CD14-positive monocyte (primary cell): Measurements from ENCODE around the gene GOLM1. TPM values are rescaled to one million over a fixed set of nuclear protein-coding genes. Genes with fewer than 3 reads are reported as not detected.
"Not testable (repeated sequence)": the region's sequence is repeated elsewhere in the genome, so short reads cannot be mapped to it uniquely, and the experiment has no call there.

Experiments
- DNase-seq, 3 donors: peaks; one replicate each; pipeline ENCODE4 v3.0.0-alpha.2; 2011 to 2022
- H2AFZ ChIP-seq: 2 replicates; pipeline ENCODE4 v1.6.0; 2012; ENCODE audit warnings: mild to moderate bottlenecking, low read depth, low read length, inconsistent platforms; ENCODE audit not compliant: insufficient read depth, poor library complexity, severe bottlenecking
- H3K27ac ChIP-seq, 2 donors: 1 replicate in 1 of 2; 2 replicates in 1 of 2; pipeline ENCODE4 v1.5.1; 2012 to 2013; ENCODE audit warnings: low read length in 2 of 2, control low read depth in 1 of 2, inconsistent platforms in 1 of 2, low read depth in 1 of 2, mild to moderate bottlenecking in 1 of 2
- H3K27me3 ChIP-seq, 2 donors: one replicate each; pipeline versions ENCODE4 v1.6.0 to v1.6.1; 2011 to 2013; ENCODE audit warnings: low read length in 2 of 2; ENCODE audit not compliant: control insufficient read depth in 2 of 2, insufficient read depth in 2 of 2
- H3K36me3 ChIP-seq, 2 donors: replicated peaks in 1 of 2; 1 replicate in 1 of 2; 2 replicates in 1 of 2; pipeline versions ENCODE4 v1.5.1 to v1.6.1; 2012 to 2013; ENCODE audit warnings: low read length in 2 of 2, control low read depth in 1 of 2, inconsistent platforms in 1 of 2, mild to moderate bottlenecking in 1 of 2; ENCODE audit not compliant: insufficient read depth in 2 of 2, control insufficient read depth in 1 of 2
- H3K4me1 ChIP-seq, 2 donors: 1 replicate in 1 of 2; 2 replicates in 1 of 2; pipeline versions ENCODE4 v1.5.1 to v1.6.1; 2012 to 2013; ENCODE audit warnings: low read length in 2 of 2, control low read depth in 1 of 2, inconsistent platforms in 1 of 2, mild to moderate bottlenecking in 1 of 2, moderate library complexity in 1 of 2; ENCODE audit not compliant: insufficient read depth in 2 of 2, control insufficient read depth in 1 of 2
- H3K4me2 ChIP-seq: replicated peaks from 2 replicates; pipeline ENCODE3; 2012; ENCODE audit warnings: low read length, moderate library complexity, mild to moderate bottlenecking; ENCODE audit not compliant: poor library complexity, severe bottlenecking; ENCODE audit errors: extremely low read depth
- H3K4me3 ChIP-seq, 3 experiments: fragments of 200-600 bp in 1 of 3; sonication (generic) in 1 of 3; replicated peaks in 1 of 3; 1 replicate in 2 of 3; 2 replicates in 1 of 3; pipeline ENCODE4 v1.5.1; 2011 to 2013; ENCODE audit warnings: low read length in 3 of 3, mild to moderate bottlenecking in 3 of 3, control low read depth in 2 of 3, low read depth in 2 of 3, inconsistent platforms in 1 of 3, moderate library complexity in 1 of 3
- H3K79me2 ChIP-seq: 2 replicates; pipeline ENCODE4 v1.6.0; 2012; ENCODE audit warnings: mild to moderate bottlenecking, control low read depth, inconsistent platforms, low read length, moderate library complexity; ENCODE audit not compliant: insufficient read depth
- H3K9ac ChIP-seq: 2 replicates; pipeline ENCODE4 v1.6.0; 2017; ENCODE audit warnings: low read length, mild to moderate bottlenecking; ENCODE audit not compliant: insufficient read depth, poor library complexity, severe bottlenecking
- H3K9me3 ChIP-seq, 2 donors: replicated peaks in 1 of 2; 1 replicate in 1 of 2; 2 replicates in 1 of 2; pipeline versions ENCODE4 v1.5.1 to v1.6.1; 2012 to 2013; ENCODE audit warnings: low read length in 2 of 2, control low read depth in 1 of 2; ENCODE audit not compliant: control insufficient read depth in 1 of 2, insufficient read depth in 1 of 2
- H4K20me1 ChIP-seq: 2 replicates; pipeline ENCODE4 v1.6.0; 2012; ENCODE audit warnings: mild to moderate bottlenecking, low read length, control low read depth, moderate library complexity; ENCODE audit not compliant: insufficient read depth
- H3K27ac Mint-ChIP-seq, 7 donors: one replicate each; pipeline ENCODE4 v1.8.0; 2020; ENCODE audit warnings: mild to moderate bottlenecking in 7 of 7, mixed read lengths in 7 of 7, moderate library complexity in 6 of 7, inconsistent platforms in 2 of 7
- H3K27me3 Mint-ChIP-seq, 3 donors: one replicate each; pipeline ENCODE4 v1.8.0; 2021 to 2022; ENCODE audit warnings: low read depth in 3 of 3, mild to moderate bottlenecking in 3 of 3, mixed read lengths in 3 of 3, moderate library complexity in 3 of 3, inconsistent platforms in 1 of 3
- H3K36me3 Mint-ChIP-seq, 2 donors: one replicate each; pipeline ENCODE4 v1.8.0; 2020; ENCODE audit warnings: mixed read lengths in 2 of 2, inconsistent platforms in 1 of 2, mild to moderate bottlenecking in 1 of 2
- H3K4me1 Mint-ChIP-seq: one replicate; pipeline ENCODE4 v1.8.0; 2020; ENCODE audit warnings: mild to moderate bottlenecking, mixed read lengths
- H3K4me3 Mint-ChIP-seq, 2 donors: one replicate each; pipeline ENCODE4 v1.8.0; 2020; ENCODE audit warnings: mild to moderate bottlenecking in 2 of 2, mixed read lengths in 2 of 2, moderate library complexity in 1 of 2
- H3K9me3 Mint-ChIP-seq, 7 donors: one replicate each; pipeline ENCODE4 v1.8.0; 2020 to 2022; ENCODE audit warnings: mixed read lengths in 7 of 7, mild to moderate bottlenecking in 6 of 7, moderate library complexity in 6 of 7, inconsistent platforms in 2 of 7
- WGBS: methylation state at CpG from one replicate; pipeline ENCODE4 v1.1.5; 2013; ENCODE audit warnings: missing lambda C conversion rate; ENCODE audit not compliant: insufficient coverage; 5-methylcytosine and 5-hydroxymethylcytosine counted together
- intact Hi-C, 2 donors: fragments of 100-400 bp; cut with micrococcal nuclease; formaldehyde crosslinking; loops; one replicate each; pipeline versions ENCODE4 v1.15.0 to v1.15.1; 2023
- polyA plus RNA-seq, 3 donors: library from polyadenylated mRNA; depleted of rRNA in 1 of 3; unstranded in 2 of 3; stranded (reverse) in 1 of 3; fragments of 300-500 nt in 2 of 3; fragments of >200 nt in 1 of 3; fragmentation: Illumina TruSeq in 2 of 3; gene quantifications; 1 replicate in 2 of 3; 2 replicates in 1 of 3; pipeline ENCODE4 v1.2.3, GENCODE V29; 2012 to 2021
- TF ChIP-seq, protein P1 (sequence below): fragments of 200-600 bp; IDR thresholded peaks from one replicate; pipeline ENCODE4 v1.8.0; 2022; ENCODE audit warnings: antibody characterized with exemption, mild to moderate bottlenecking

GOLM1 gene
- polyA plus RNA-seq, 3 donors: 10.4 to 27.5 (median 12.9) TPM

DNA sequence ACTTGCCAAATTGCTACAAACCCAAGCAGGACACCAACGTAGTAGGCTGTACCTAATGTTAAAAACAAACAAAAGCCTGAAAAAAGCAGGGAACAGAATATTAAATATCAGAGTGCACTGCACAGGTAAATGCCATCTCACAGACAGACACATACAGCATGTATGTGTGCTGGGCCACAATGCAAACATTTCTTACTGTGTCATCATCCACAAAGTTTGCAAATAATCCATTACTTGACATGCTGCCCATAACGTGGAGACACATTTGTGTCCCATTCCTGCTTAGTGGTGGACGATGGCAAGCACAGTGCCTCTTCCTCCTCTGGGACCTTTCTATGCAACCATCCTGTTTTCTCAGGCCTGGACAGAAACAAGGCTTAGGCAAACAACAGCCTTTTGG lies 44.7 kb downstream of the GOLM1 start:
- Mint-ChIP-seq H3K4me3 (no peak overlapping the region), H3K36me3 (peaks cover 11 to 25% of the 10 kb centered on the region in 2 donors), H3K9me3 (no peaks in the 10 kb centered on the region), H3K27ac (no peak overlapping the region), H3K27me3 (peaks cover 0 to 2% (median 0%) of the 10 kb centered on the region in 3 donors), H3K4me1 (peaks cover 3% of the 10 kb centered on the region)
- no peaks in the 10 kb centered on the region for H3K9me3 ChIP-seq
- H3K27ac ChIP-seq: no peak overlapping the region
- H3K79me2 ChIP-seq: no peaks in the 10 kb centered on the region
- TF ChIP-seq, protein P1, sequence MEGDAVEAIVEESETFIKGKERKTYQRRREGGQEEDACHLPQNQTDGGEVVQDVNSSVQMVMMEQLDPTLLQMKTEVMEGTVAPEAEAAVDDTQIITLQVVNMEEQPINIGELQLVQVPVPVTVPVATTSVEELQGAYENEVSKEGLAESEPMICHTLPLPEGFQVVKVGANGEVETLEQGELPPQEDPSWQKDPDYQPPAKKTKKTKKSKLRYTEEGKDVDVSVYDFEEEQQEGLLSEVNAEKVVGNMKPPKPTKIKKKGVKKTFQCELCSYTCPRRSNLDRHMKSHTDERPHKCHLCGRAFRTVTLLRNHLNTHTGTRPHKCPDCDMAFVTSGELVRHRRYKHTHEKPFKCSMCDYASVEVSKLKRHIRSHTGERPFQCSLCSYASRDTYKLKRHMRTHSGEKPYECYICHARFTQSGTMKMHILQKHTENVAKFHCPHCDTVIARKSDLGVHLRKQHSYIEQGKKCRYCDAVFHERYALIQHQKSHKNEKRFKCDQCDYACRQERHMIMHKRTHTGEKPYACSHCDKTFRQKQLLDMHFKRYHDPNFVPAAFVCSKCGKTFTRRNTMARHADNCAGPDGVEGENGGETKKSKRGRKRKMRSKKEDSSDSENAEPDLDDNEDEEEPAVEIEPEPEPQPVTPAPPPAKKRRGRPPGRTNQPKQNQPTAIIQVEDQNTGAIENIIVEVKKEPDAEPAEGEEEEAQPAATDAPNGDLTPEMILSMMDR: no peak
- intact Hi-C loops: no loop called here
- no peaks in the 10 kb centered on the region for H3K4me1 ChIP-seq
- DNase-seq: no peak
- H3K4me3 ChIP-seq: no peak overlapping the region
- H4K20me1 ChIP-seq: no peaks in the 10 kb centered on the region
- H3K36me3 ChIP-seq: no peaks in the 10 kb centered on the region
- H2AFZ ChIP-seq: no peak overlapping the region
- no peak overlapping the region for H3K9ac ChIP-seq
- H3K27me3 ChIP-seq: no peaks in the 10 kb centered on the region
- no peak overlapping the region for H3K4me2 ChIP-seq
- WGBS: 83% methylated on average over 2 of the region's 3 CpGs

DNA sequence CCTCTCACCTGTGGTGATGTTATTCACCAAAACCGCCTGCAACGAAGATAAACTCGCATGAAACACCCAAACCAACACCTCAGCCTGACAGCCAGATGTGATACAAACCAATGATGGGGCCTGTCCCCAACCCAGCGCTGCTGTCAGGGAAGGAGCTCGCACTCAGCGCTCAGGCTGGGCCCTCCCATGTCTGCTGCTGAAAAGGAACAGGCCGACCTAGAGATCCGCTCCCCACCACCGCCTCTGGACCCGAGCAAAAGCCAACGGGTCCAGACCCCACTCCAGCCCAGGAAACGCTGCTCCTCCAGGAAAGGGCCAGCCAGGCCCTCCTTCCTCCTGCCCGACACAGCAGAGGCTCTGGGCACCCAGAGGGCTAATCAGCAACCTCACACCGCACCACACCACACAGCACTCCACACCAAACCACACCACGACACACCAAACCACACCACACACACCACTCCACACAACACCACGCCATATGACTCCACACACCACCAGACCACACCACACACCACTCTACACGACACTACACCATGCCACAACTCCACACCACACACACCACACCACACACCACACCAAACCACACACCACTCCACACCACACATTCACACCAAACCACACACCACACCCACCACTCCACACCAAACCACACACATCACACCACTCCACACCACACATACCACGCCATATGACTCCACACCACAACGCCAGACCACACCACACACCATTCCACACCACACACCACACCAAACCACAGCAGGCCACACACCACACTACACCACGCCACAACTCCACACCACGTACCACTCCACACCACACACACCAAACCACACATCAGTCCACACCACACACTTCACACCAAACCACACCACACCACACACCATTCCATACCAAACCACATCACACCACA lies 46.5 kb downstream of the GOLM1 start:
- H3K4me1 ChIP-seq: no peaks in the 10 kb centered on the region
- H3K9me3 ChIP-seq: no peaks in the 10 kb centered on the region
- Mint-ChIP-seq H3K27me3 (peaks cover 0 to 2% (median 0%) of the 10 kb centered on the region in 3 donors), H3K36me3 (peaks cover 5 to 22% of the 10 kb centered on the region in 2 donors), H3K9me3 (no peaks in the 10 kb centered on the region), H3K4me3 (no peak overlapping the region), H3K27ac (peak overlapping the region in 1 of 7 donors; percentile 22), H3K4me1 (no peaks in the 10 kb centered on the region)
- H3K4me2 ChIP-seq: no peak overlapping the region
- no peaks in the 10 kb centered on the region for H3K36me3 ChIP-seq
- H3K79me2 ChIP-seq: no peaks in the 10 kb centered on the region
- no peak overlapping the region for H3K4me3 ChIP-seq
- no peaks in the 10 kb centered on the region for H3K27me3 ChIP-seq
- 87% methylated on average over 21 of the region's 21 CpGs for WGBS
- H3K27ac ChIP-seq: no peak overlapping the region
- no peak overlapping the region for H2AFZ ChIP-seq
- TF ChIP-seq, protein P1: no peak
- intact Hi-C loops: no loop called here
- H4K20me1 ChIP-seq: no peaks in the 10 kb centered on the region
- no peak for DNase-seq
- H3K9ac ChIP-seq: no peak overlapping the region

DNA sequence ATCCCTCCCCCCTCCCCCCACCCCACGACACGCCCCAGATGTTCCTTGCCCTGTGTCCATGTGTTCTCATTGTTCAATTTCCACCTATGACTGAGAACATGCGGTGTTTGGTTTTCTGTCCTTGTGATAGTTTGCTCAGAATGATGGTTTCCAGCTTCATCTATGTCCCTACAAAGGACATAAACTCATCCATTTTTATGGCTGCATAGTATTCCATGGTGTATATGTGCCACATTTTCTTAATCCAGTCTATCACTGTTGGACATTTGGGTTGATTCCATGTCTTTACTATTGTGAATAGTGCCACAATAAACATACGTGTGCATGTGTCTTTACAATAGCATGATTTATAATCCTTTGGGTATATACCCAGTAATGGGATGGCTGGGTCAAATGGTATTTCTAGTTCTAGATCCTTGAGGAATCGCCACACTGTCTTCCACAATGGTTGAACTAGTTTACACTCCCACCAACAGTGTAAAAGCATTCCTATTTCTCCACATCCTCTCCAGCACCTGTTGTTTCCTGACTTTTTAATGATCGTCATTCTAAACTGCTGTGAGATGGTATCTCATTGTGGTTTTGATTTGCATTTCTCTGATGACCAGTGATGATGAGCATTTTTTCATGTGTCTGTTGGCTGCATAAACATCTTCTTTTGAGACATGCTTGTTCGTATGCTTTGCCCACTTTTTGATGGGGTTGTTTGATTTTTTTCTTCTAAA lies 51.2 kb downstream of the GOLM1 start:
- H3K9me3 ChIP-seq, H3K27ac Mint-ChIP-seq, H3K9me3 Mint-ChIP-seq, H3K4me1 ChIP-seq, DNase-seq, H3K4me1 Mint-ChIP-seq, H3K4me3 Mint-ChIP-seq, H3K79me2 ChIP-seq, intact Hi-C loops, H3K9ac ChIP-seq, H3K27ac ChIP-seq, H3K4me2 ChIP-seq, H3K4me3 ChIP-seq, H3K27me3 Mint-ChIP-seq, H3K27me3 ChIP-seq, H4K20me1 ChIP-seq, H3K36me3 ChIP-seq, H2AFZ ChIP-seq: not testable (repeated sequence)
- peaks cover 10 to 22% of the 10 kb centered on the region in 2 donors for H3K36me3 Mint-ChIP-seq
- no CpG with 5 or more reads among the region's 7 CpGs for WGBS
